PFSK-1 (cell line): ENCODE measurements around the gene DNAJC9.

Experiments
- FOXP2 ChIP-seq: optimal IDR thresholded peaks from 2 replicates; pipeline ENCODE3; 2011; ENCODE audit warnings: borderline replicate concordance, control low read depth, inconsistent platforms; ENCODE audit not compliant: insufficient read depth; ENCODE audit errors: extremely low read length, extremely low read depth
- POLR2AphosphoS5 ChIP-seq: IDR thresholded peaks from 2 replicates; pipeline ENCODE4 v1.6.1; 2012; ENCODE audit warnings: low read depth, mild to moderate bottlenecking, control low read depth, low read length, moderate library complexity
- SIN3A ChIP-seq: IDR thresholded peaks from 2 replicates; pipeline ENCODE4 v1.6.1; 2012; ENCODE audit warnings: mild to moderate bottlenecking, low read length, moderate library complexity, borderline replicate concordance; ENCODE audit not compliant: insufficient read depth
- TAF1 ChIP-seq: IDR thresholded peaks from 2 replicates; pipeline ENCODE4 v1.6.1; 2012; ENCODE audit warnings: low read length, control low read depth, borderline replicate concordance; ENCODE audit not compliant: insufficient read depth
- TF ChIP-seq, protein P1 (sequence below), 2 experiments: IDR thresholded peaks; 2 replicates each; pipeline versions ENCODE4 v1.6.1 to v1.8.0; 2011 to 2012; ENCODE audit warnings: low read depth in 2 of 2, low read length in 2 of 2, control low read depth in 1 of 2, inconsistent platforms in 1 of 2, mild to moderate bottlenecking in 1 of 2, moderate library complexity in 1 of 2; ENCODE audit not compliant: insufficient read depth in 1 of 2

The DNAJC9 gene

DNA sequence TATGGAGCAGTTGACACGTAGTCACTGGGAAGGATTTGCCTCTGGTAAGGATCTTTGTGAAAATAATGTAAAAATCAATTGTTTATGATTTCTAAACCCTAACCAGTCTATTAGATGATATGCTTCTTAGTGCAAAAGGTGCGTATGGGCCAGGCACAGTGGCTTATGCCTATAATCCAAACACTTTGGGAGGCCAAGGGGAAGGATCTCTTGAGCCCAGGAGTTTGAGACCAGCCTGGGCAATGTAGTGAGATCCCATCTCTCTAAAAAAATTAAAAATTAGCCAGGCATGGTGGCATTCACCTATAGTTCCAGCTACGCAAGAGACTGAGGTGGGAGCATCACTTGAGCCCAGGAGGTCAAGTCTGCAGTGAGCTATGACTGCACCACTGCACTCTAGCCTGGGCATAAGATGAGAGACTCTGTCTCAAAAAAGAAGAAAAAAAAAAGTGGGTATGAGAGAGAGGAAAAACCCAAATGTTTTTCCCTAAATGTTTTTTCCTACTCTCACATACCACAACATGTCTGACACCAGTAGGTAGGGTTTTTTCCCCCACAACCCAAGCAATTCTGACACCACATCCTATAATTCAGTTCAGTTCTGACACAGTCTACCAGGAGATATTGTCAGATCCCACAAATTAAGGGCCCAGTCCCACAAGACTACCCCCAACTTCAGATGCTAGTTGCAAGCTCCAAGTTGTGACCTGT is 36.5 kb downstream of the DNAJC9 start:
- TF ChIP-seq SIN3A (no peak), POLR2AphosphoS5 (no peak), TAF1 (no peak), FOXP2 (no peak)
- TF ChIP-seq, protein P1, sequence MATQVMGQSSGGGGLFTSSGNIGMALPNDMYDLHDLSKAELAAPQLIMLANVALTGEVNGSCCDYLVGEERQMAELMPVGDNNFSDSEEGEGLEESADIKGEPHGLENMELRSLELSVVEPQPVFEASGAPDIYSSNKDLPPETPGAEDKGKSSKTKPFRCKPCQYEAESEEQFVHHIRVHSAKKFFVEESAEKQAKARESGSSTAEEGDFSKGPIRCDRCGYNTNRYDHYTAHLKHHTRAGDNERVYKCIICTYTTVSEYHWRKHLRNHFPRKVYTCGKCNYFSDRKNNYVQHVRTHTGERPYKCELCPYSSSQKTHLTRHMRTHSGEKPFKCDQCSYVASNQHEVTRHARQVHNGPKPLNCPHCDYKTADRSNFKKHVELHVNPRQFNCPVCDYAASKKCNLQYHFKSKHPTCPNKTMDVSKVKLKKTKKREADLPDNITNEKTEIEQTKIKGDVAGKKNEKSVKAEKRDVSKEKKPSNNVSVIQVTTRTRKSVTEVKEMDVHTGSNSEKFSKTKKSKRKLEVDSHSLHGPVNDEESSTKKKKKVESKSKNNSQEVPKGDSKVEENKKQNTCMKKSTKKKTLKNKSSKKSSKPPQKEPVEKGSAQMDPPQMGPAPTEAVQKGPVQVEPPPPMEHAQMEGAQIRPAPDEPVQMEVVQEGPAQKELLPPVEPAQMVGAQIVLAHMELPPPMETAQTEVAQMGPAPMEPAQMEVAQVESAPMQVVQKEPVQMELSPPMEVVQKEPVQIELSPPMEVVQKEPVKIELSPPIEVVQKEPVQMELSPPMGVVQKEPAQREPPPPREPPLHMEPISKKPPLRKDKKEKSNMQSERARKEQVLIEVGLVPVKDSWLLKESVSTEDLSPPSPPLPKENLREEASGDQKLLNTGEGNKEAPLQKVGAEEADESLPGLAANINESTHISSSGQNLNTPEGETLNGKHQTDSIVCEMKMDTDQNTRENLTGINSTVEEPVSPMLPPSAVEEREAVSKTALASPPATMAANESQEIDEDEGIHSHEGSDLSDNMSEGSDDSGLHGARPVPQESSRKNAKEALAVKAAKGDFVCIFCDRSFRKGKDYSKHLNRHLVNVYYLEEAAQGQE (IDR thresholded peaks at IDR 0.05; ENCODE audit: insufficient read depth in 1 of 2, low read depth in 2 of 2, low read length in 2 of 2), result no peak

DNA sequence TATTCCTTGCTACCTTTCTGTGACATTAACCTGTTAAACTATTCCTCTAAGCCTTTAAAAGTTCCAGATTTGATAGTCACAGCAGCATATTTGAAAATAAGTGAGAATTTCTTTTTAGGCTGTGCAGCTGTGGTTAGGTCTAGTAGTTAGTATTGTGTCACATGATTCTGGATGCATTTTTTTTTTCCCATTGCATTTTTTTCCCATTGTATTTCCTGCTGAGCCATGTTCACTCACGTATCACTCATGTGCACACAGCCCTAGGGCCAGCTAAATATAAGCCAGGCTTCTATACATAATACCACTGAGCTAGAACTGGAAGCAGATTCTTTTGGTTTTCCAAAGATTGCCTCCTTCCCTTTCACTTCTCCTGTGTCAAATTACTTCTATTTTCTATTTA is 37.4 kb downstream of the DNAJC9 start:
- TF ChIP-seq POLR2AphosphoS5, result no peak
- TF ChIP-seq TAF1, result no peak
- TF ChIP-seq FOXP2, result no peak
- TF ChIP-seq, protein P1 (IDR thresholded peaks at IDR 0.05; ENCODE audit: insufficient read depth in 1 of 2, low read depth in 2 of 2, low read length in 2 of 2), result no peak
- TF ChIP-seq SIN3A, result no peak

DNA sequence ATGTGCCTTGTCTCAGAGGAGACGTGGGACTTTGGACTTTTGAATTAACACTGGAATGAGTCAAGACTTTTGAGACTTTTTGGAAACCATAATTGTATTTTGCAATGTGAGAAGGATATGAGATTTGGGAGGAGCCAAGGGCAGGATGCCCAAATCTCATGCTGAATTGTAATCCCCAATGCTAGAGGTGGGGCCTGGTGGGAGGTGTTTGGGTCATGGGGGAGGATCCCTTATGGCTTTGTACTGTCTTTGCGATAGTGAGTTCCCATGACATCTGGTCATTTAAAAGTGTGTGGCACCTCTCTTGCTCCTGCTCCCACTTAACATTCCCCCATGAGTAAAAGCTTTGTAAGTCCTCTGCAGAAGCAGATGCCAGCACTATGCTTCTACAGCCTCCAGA is 39.2 kb downstream of the DNAJC9 start:
- TF ChIP-seq, protein P1 (IDR thresholded peaks at IDR 0.05; ENCODE audit: insufficient read depth in 1 of 2, low read depth in 2 of 2, low read length in 2 of 2), result no peak
- TF ChIP-seq POLR2AphosphoS5 (no peak), FOXP2 (no peak), SIN3A (no peak), TAF1 (no peak)

DNA sequence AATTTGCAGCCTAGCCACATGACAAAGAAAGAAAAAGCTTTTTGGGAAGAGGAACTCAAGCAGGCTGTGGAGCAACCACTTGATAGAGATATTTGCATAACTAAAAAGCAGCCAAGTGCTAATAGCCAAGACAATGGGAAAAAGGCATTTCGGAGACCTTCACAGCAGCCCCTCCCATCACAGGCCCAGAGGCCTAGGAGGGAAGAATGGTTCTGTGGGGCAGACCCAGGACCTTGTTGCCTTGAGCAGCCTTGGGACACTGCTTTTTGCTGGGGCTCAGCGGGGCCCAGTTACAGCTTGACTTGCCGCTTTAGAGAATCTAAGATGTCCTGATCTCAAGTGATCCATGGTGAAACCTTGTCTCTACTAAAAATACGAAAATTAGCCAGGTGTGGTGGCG is 40.7 kb downstream of the DNAJC9 start:
- TF ChIP-seq FOXP2 (no peak), SIN3A (no peak), TAF1 (no peak), POLR2AphosphoS5 (no peak)
- TF ChIP-seq, protein P1 (IDR thresholded peaks at IDR 0.05; ENCODE audit: insufficient read depth in 1 of 2, low read depth in 2 of 2, low read length in 2 of 2), result no peak

DNA sequence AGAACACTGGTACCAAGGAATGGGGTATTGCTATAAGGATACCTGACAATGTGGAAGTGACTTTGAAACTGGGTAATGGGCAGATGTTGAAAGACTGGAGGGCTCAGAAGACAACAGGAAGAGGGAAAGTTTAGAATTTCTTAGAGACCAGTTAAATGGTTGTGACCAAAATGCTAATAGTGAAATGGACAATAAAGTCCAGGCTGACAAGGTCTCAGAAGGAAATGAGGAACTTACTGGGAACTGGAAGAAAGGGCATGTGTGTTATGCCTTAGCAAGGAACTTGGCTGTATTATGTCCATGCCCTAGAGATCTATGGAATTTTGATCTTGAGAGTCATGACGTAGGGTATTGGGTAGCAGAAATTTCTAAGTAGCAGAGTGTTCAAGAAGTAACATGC is 41.2 kb downstream of the DNAJC9 start:
- TF ChIP-seq, protein P1 (IDR thresholded peaks at IDR 0.05; ENCODE audit: insufficient read depth in 1 of 2, low read depth in 2 of 2, low read length in 2 of 2), result no peak
- TF ChIP-seq POLR2AphosphoS5, result no peak
- TF ChIP-seq FOXP2, result no peak
